OCI-LY7 (cell line): Measurements from ENCODE around the gene SDHA. TPM values are rescaled to one million over a fixed set of nuclear protein-coding genes. Genes with fewer than 3 reads are reported as not detected.

Source experiments
- BruUV-seq: library from RNA; stranded (reverse); fragments of 400-500 nt; replicated peaks from 2 replicates; lab custom pipeline; 2021; lab: Mats Ljungman, UMichigan
- CTCF ChIA-PET: fragments of 300-600 bp; sonication (Branson Sonifier 250); formaldehyde crosslinking; loops from one replicate; lab custom pipeline; 2022; ENCODE audit warnings: antibody characterized with exemption; ENCODE audit not compliant: unreplicated experiment; lab: Charles Lee
- POLR2A ChIA-PET: fragments of 300-600 bp; sonication (Branson Sonifier 250); formaldehyde crosslinking; loops from one replicate; lab custom pipeline; 2022; ENCODE audit warnings: antibody characterized with exemption; lab: Charles Lee
- DNase-seq: peaks from one replicate; pipeline ENCODE4 v3.0.0-alpha.2; 2015; ENCODE audit warnings: low spot score
- H2AFZ ChIP-seq: fragments of 200-600 bp; sonication (generic), shearing (Covaris generic); 2 replicates; pipeline ENCODE4 v1.6.1; 2014; ENCODE audit warnings: mild to moderate bottlenecking, antibody characterized with exemption, low read length, moderate library complexity
- H3K27ac ChIP-seq: fragments of 200-600 bp; sonication (generic); 2 replicates; pipeline ENCODE4 v1.5.1; 2014; ENCODE audit warnings: mixed run types, low read depth, mild to moderate bottlenecking, moderate library complexity, low read length, inconsistent platforms; ENCODE audit not compliant: poor library complexity, severe bottlenecking
- H3K36me3 ChIP-seq: fragments of 200-600 bp; sonication (generic); 2 replicates; pipeline ENCODE4 v1.6.1; 2014; ENCODE audit warnings: mild to moderate bottlenecking, antibody characterized with exemption, low read length, moderate library complexity, mixed read lengths; ENCODE audit not compliant: insufficient read depth
- H3K4me1 ChIP-seq: fragments of 200-600 bp; sonication (generic); 2 replicates; pipeline ENCODE4 v1.5.1; 2014; ENCODE audit warnings: mild to moderate bottlenecking, low read length; ENCODE audit not compliant: insufficient read depth, poor library complexity, severe bottlenecking
- H3K4me2 ChIP-seq: fragments of 200-600 bp; sonication (generic); 2 replicates; pipeline ENCODE4 v1.6.1; 2014; ENCODE audit warnings: mild to moderate bottlenecking, low read length
- H3K4me3 ChIP-seq: fragments of 200-600 bp; sonication (generic); 2 replicates; pipeline ENCODE4 v1.5.1; 2014; ENCODE audit warnings: mild to moderate bottlenecking, low read depth, low read length; ENCODE audit not compliant: poor library complexity, severe bottlenecking
- H3K79me2 ChIP-seq: fragments of 200-600 bp; sonication (generic); 2 replicates; pipeline ENCODE4 v1.6.1; 2016; ENCODE audit warnings: low read depth, mild to moderate bottlenecking, low read length, moderate library complexity, mixed read lengths; ENCODE audit not compliant: insufficient read depth
- H3K9me2 ChIP-seq: fragments of 200-600 bp; sonication (generic); 2 replicates; pipeline ENCODE4 v1.6.1; 2016; ENCODE audit warnings: mild to moderate bottlenecking, low read length, mixed read lengths; ENCODE audit not compliant: insufficient read depth
- H3K9me3 ChIP-seq: fragments of 200-600 bp; sonication (generic); 2 replicates; pipeline ENCODE4 v1.6.1; 2014; ENCODE audit warnings: mild to moderate bottlenecking, mixed run types, low read length, mixed read lengths
- H4K20me1 ChIP-seq: fragments of 200-600 bp; sonication (generic); 2 replicates; pipeline ENCODE4 v1.6.1; 2014; ENCODE audit warnings: mild to moderate bottlenecking, antibody characterized with exemption, low read length, moderate library complexity, mixed read lengths; ENCODE audit not compliant: insufficient read depth
- CTCF ChIP-seq: fragments of 200-600 bp; sonication (generic); conservative IDR thresholded peaks from 2 replicates; pipeline ENCODE4 v1.5.1; 2014; ENCODE audit warnings: mild to moderate bottlenecking, antibody characterized with exemption, low read length, moderate library complexity, mixed read lengths
- EZH2phosphoT487 ChIP-seq: fragments of 200-600 bp; sonication (generic); IDR thresholded peaks from 2 replicates; pipeline ENCODE4 v1.6.1; 2018; ENCODE audit warnings: low read depth, borderline replicate concordance, mild to moderate bottlenecking, mixed run types, antibody characterized with exemption, low read length, moderate library complexity, mixed read lengths
- intact Hi-C: fragments of 100-400 bp; cut with micrococcal nuclease; formaldehyde crosslinking; loops from one replicate; pipeline ENCODE4 v1.10.0; 2022; ENCODE audit not compliant: unreplicated experiment
- total RNA-seq, 2 experiments: library from RNA; depleted of rRNA in 1 of 2; stranded (reverse); fragments of >200 nt in 1 of 2; shearing (Covaris generic) in 1 of 2; gene quantifications; 2 replicates each; pipeline ENCODE4 v1.2.3, GENCODE V29; 2014 to 2022

The SDHA gene
- total RNA-seq, 2 experiments from 2014 or later: 147 to 167 TPM

DNA sequence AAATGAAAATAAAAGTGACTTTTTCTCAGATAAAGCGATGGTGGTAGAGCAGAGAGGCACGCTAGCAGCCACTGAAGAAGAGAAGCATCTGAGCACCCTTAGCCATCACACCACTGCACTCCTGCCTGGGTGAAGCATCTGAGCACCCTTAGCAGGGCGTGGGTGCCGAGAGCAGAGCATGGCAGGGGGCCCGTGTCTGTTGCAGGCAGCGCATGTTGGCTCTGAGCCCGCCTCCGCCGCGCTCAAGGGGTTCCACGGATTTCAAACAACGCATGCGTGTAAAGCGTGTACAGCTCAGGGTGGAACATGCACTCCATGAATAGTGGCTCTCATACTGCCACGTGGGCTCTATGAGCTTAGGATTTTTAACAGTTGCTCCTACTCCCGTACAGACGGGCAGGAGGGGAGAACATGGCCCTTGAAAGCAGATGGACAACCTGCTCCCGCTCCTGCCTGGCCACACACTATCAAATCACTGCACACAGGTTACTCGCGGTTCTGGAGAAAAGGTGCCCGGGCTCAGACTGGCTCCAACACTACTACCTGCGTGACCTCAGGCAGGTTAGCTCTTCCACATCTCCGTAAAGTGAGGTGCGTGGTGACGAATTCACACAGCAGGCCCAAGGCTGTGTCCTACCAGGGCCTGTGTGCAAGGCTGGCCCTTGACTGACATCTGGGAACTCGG lies 14.7 kb upstream of the SDHA start:
- Histone ChIP-seq H4K20me1 (no peaks in the 10 kb centered on the region), H3K9me2 (no peaks in the 10 kb centered on the region), H3K27ac (no peak overlapping the region), H3K4me3 (no peak overlapping the region), H3K36me3 (peaks cover 57% of the 10 kb centered on the region), H3K9me3 (no peaks in the 10 kb centered on the region), H3K4me1 (peaks cover 42% of the 10 kb centered on the region), H2AFZ (no peak overlapping the region), H3K4me2 (no peak overlapping the region), H3K79me2 (peaks cover 22% of the 10 kb centered on the region)
- TF ChIP-seq EZH2phosphoT487 (no peak), CTCF (no peak)
- no peak for DNase-seq
- BruUV-seq: no TSS peak
- intact Hi-C loops: no loop called here
- POLR2A ChIA-PET: interaction anchor here (0.6 to 3.7 kb wide), 3 partner anchors 12 to 411 kb away, joined by 3 to 28 read pairs (median 4); partner anchors contain the start of genes CCDC127, LRRC14B and SDHA
- CTCF ChIA-PET: no interaction called here

DNA sequence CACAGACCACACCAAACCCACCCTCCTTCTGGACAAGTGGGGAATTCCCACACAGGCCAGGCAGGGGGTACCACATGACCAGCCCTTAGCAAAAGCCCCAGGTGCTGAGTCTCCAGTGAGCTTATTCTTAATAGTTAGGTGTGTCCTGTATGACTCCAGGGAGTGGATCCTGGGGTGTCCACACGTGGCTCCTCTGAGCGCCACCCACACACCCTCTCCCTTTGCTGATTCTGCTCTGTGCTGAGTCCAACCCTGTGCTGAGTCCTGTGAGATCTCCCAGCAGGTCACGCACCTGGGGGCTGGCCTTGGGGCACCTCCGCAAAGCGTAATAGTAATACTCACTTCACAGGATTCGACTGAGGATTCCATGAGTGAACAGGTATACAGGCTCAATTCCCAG lies 14.1 kb upstream of the SDHA start:
- H3K4me3 ChIP-seq: no peak overlapping the region
- DNase-seq: no peak
- H3K9me2 ChIP-seq: no peaks in the 10 kb centered on the region
- intact Hi-C loops: no loop called here
- H3K4me2 ChIP-seq: no peak overlapping the region
- POLR2A ChIA-PET: interaction anchor here (0.6 to 1.5 kb wide), 2 partner anchors 14 to 410 kb away, joined by 3 to 4 read pairs; partner anchors contain the start of genes CCDC127 and SDHA
- peaks cover 42% of the 10 kb centered on the region for H3K4me1 ChIP-seq
- H3K36me3 ChIP-seq: peaks cover 59% of the 10 kb centered on the region
- H3K9me3 ChIP-seq: no peaks in the 10 kb centered on the region
- H4K20me1 ChIP-seq: no peaks in the 10 kb centered on the region; the same call in 1 of the 2 replicates
- CTCF ChIA-PET: no interaction called here
- peaks cover 27% of the 10 kb centered on the region for H3K79me2 ChIP-seq
- no TSS peak for BruUV-seq
- TF ChIP-seq EZH2phosphoT487 (no peak), CTCF (no peak)
- H3K27ac ChIP-seq: no peak overlapping the region
- H2AFZ ChIP-seq: no peak overlapping the region

DNA sequence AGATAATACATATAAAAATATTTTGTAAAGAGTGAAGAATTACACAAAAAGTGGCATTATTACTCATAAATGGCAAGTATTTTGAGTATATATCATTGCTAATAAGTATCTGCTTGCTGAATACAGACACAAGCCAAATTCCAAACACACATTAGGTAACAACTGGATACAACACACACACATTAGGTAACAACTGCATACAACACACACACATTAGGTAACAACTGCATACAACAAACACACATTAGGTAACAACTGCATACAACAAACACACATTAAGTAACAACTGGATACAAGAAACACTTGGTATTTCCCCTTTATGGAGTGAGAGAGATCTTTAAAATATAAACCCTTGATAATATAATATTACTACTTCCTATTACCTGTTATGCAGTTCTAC lies 13.7 kb upstream of the SDHA start:
- CTCF ChIA-PET: no interaction called here

More for the DNA sequence above, 13.7 kb upstream of the SDHA start:
- no peak for TF ChIP-seq CTCF
- TF ChIP-seq EZH2phosphoT487: no peak
- no peak overlapping the region for H2AFZ ChIP-seq
- intact Hi-C loops: no loop called here
- no peak overlapping the region for H3K4me2 ChIP-seq
- no peak for DNase-seq
- no TSS peak for BruUV-seq
- no peaks in the 10 kb centered on the region; the same call in 1 of the 2 replicates for H4K20me1 ChIP-seq
- H3K4me3 ChIP-seq: no peak overlapping the region
- H3K4me1 ChIP-seq: peaks cover 42% of the 10 kb centered on the region
- H3K9me3 ChIP-seq: no peaks in the 10 kb centered on the region
- peaks cover 55% of the 10 kb centered on the region for H3K36me3 ChIP-seq
- POLR2A ChIA-PET: no interaction called here
- no peaks in the 10 kb centered on the region for H3K9me2 ChIP-seq
- H3K79me2 ChIP-seq: peaks cover 27% of the 10 kb centered on the region
- no peak overlapping the region for H3K27ac ChIP-seq
